GM12878 (cell line): ENCODE results near the gene PLD5. TPM values are rescaled to one million over a fixed set of nuclear protein-coding genes. Genes with fewer than 3 reads are reported as not detected.

ENCODE experiments used
- ATAC-seq: fragments of 200-7000 bp; cut with Tn5 transposase; 3 replicates; pipeline ENCODE4 v1.9.1; 2020; ENCODE audit warnings: mild to moderate bottlenecking, moderate library complexity
- BruUV-seq: library from RNA; stranded (reverse); fragments of 400-500 nt; replicated peaks from 2 replicates; lab custom pipeline; 2021; lab: Mats Ljungman, UMichigan
- CTCF ChIA-PET: fragments of 300-600 bp; sonication (Branson Sonifier 250); formaldehyde crosslinking; extraction: SDS; loops from one replicate; lab custom pipeline; 2021; ENCODE audit warnings: inconsistent platforms; lab: Yijun Ruan, JAX
- POLR2A ChIA-PET: fragments of 350-600 bp; formaldehyde crosslinking; extraction: SDS; loops from one replicate; lab custom pipeline; 2021; ENCODE audit warnings: inconsistent platforms; lab: Charles Lee
- RAD21 ChIA-PET: fragments of 300-600 bp; sonication (Branson Sonifier 250); formaldehyde crosslinking; loops from one replicate; lab custom pipeline; 2023; ENCODE audit warnings: antibody characterized with exemption; ENCODE audit not compliant: unreplicated experiment; lab: Charles Lee
- SMC1A ChIA-PET: fragments of 300-600 bp; sonication (Branson Sonifier 250); formaldehyde crosslinking; loops from one replicate; lab custom pipeline; 2023; ENCODE audit not compliant: unreplicated experiment, uncharacterized antibody; lab: Charles Lee
- DNase-seq: peaks from one replicate; pipeline ENCODE4 v3.0.0-alpha.2; 2011; ENCODE audit warnings: low read depth, low spot score
- FAIRE-seq: peaks from 3 replicates; lab custom pipeline; 2011; peaks lifted over from hg19 to GRCh38; lab: Jason Lieb, UNC
- H2AFZ ChIP-seq: 2 replicates; pipeline ENCODE4 v1.6.0; 2011; ENCODE audit warnings: low read depth, low read length, control low read depth; ENCODE audit not compliant: control insufficient read depth
- H3K27ac ChIP-seq: 2 replicates; pipeline ENCODE4 v1.5.1; 2011; ENCODE audit warnings: control low read depth; ENCODE audit not compliant: control insufficient read depth, insufficient read depth
- H3K27me3 ChIP-seq, 2 experiments: replicated peaks in 1 of 2; 2 replicates each; pipeline versions ENCODE4 v1.6.0 to v1.6.1; 2011; ENCODE audit warnings: low read length in 1 of 2; ENCODE audit not compliant: control insufficient read depth in 2 of 2, insufficient read depth in 2 of 2
- H3K36me3 ChIP-seq, 2 experiments: 2 replicates each; pipeline ENCODE4 v1.5.1; 2011; ENCODE audit warnings: low read length in 1 of 2; ENCODE audit not compliant: control insufficient read depth in 2 of 2, insufficient read depth in 2 of 2
- H3K4me1 ChIP-seq: 2 replicates; pipeline ENCODE4 v1.6.1; 2011; ENCODE audit warnings: mild to moderate bottlenecking, low read length, moderate library complexity, mixed read lengths; ENCODE audit not compliant: control insufficient read depth, insufficient read depth
- H3K4me2 ChIP-seq: 2 replicates; pipeline ENCODE4 v1.6.0; 2011; ENCODE audit warnings: control low read depth; ENCODE audit not compliant: control insufficient read depth, insufficient read depth
- H3K4me3 ChIP-seq: fragments of 200-600 bp; sonication (generic); 2 replicates; pipeline ENCODE4 v1.5.1; 2016
- H3K79me2 ChIP-seq: 2 replicates; pipeline ENCODE4 v1.6.0; 2011; ENCODE audit warnings: low read length; ENCODE audit not compliant: control insufficient read depth, insufficient read depth
- H3K9ac ChIP-seq: 2 replicates; pipeline ENCODE4 v1.8.0; 2011; ENCODE audit warnings: low read length, control low read depth, mixed read lengths; ENCODE audit not compliant: control insufficient read depth, insufficient read depth
- H3K9me3 ChIP-seq: replicated peaks from 3 replicates; pipeline ENCODE4 v1.5.1; 2011; ENCODE audit warnings: mild to moderate bottlenecking, low read length; ENCODE audit not compliant: control insufficient read depth, insufficient read depth
- H4K20me1 ChIP-seq: 2 replicates; pipeline ENCODE4 v1.6.0; 2011; ENCODE audit not compliant: control insufficient read depth, insufficient read depth
- E2F4 ChIP-seq: IDR thresholded peaks from 2 replicates; pipeline ENCODE4 v1.6.1; 2012; ENCODE audit warnings: low read depth, low read length, improper control_type of control experiment
- EP300 ChIP-seq, 2 experiments: fragments of 150-350 bp in 1 of 2; IDR thresholded peaks; 2 replicates each; pipeline ENCODE4 v1.6.1; 2011 to 2012; ENCODE audit warnings: low read depth in 2 of 2, low read length in 2 of 2, borderline replicate concordance in 1 of 2, improper control_type of control experiment in 1 of 2, inconsistent platforms in 1 of 2; ENCODE audit not compliant: control insufficient read depth in 1 of 2
- IKZF1 ChIP-seq: fragments of 450-650 bp; conservative IDR thresholded peaks from 2 replicates; pipeline ENCODE4 v1.6.1; 2017; ENCODE audit warnings: antibody characterized with exemption, mild to moderate bottlenecking
- KAT2A ChIP-seq: conservative IDR thresholded peaks from 2 replicates; pipeline ENCODE4 v1.6.1; 2011; ENCODE audit warnings: low read depth, low read length; ENCODE audit not compliant: control insufficient read depth
- MEF2B ChIP-seq: fragments of 450-650 bp; IDR thresholded peaks from 2 replicates; pipeline ENCODE4 v1.6.1; 2018; ENCODE audit warnings: mild to moderate bottlenecking, moderate library complexity; ENCODE audit not compliant: partially characterized antibody, poor library complexity, severe bottlenecking
- POLR2A ChIP-seq: IDR thresholded peaks from 2 replicates; pipeline ENCODE4 v1.6.1; 2011; ENCODE audit warnings: low read depth, mild to moderate bottlenecking, low read length
- POLR2AphosphoS5 ChIP-seq: IDR thresholded peaks from 2 replicates; pipeline ENCODE4 v1.6.1; 2011; ENCODE audit warnings: mild to moderate bottlenecking, low read length, inconsistent platforms
- RAD51 ChIP-seq: fragments of 450-650 bp; IDR thresholded peaks from 2 replicates; pipeline ENCODE4 v1.6.1; 2016; ENCODE audit warnings: moderate library complexity, mild to moderate bottlenecking, inconsistent platforms
- RELA ChIP-seq: fragments of 450-650 bp; IDR thresholded peaks from 2 replicates; pipeline ENCODE4 v1.8.0; 2014; ENCODE audit warnings: borderline replicate concordance; ENCODE audit not compliant: partially characterized antibody
- RFX5 ChIP-seq: IDR thresholded peaks from 2 replicates; pipeline ENCODE4 v1.6.1; 2011; ENCODE audit warnings: low read depth, low read length, improper control_type of control experiment
- STAT1 ChIP-seq: fragments of 450-650 bp; conservative IDR thresholded peaks from 2 replicates; pipeline ENCODE4 v1.6.1; 2014; ENCODE audit warnings: antibody characterized with exemption, mild to moderate bottlenecking
- SUPT20H ChIP-seq: IDR thresholded peaks from 2 replicates; pipeline ENCODE4 v1.6.1; 2011; ENCODE audit warnings: low read depth, mild to moderate bottlenecking, low read length, moderate library complexity, borderline replicate concordance; ENCODE audit not compliant: control insufficient read depth
- ZNF217 ChIP-seq: fragments of 450-650 bp; IDR thresholded peaks from 2 replicates; pipeline ENCODE4 v1.6.1; 2017; ENCODE audit warnings: antibody characterized with exemption, mild to moderate bottlenecking
- ZNF622 ChIP-seq: fragments of 450-650 bp; IDR thresholded peaks from 2 replicates; pipeline ENCODE4 v1.6.1; 2017; ENCODE audit warnings: mild to moderate bottlenecking, inconsistent platforms
- WGBS: methylation state at CpG from one replicate; pipeline ENCODE4 v1.1.6; 2016; ENCODE audit warnings: low lambda C conversion rate; ENCODE audit not compliant: insufficient replicate concordance, insufficient coverage; ENCODE audit errors: missing lambda C conversion rate; 5-methylcytosine and 5-hydroxymethylcytosine counted together
- in situ Hi-C: fragments of 300-500 bp; cut with MboI; formaldehyde crosslinking; loops from 9 replicates; pipeline ENCODE4 v1.14.3; 2018; ENCODE audit warnings: mixed read lengths
- intact Hi-C: fragments of 100-400 bp; cut with micrococcal nuclease; formaldehyde crosslinking; loops from one replicate; pipeline ENCODE4 v1.14.2; 2022; ENCODE audit not compliant: unreplicated experiment
- polyA plus RNA-seq, 11 experiments: library from polyadenylated mRNA; depleted of rRNA in 4 of 11; unstranded in 6 of 11; stranded (reverse) in 5 of 11; fragments of >200 nt; fragmentation: Nextera tagmentation in 4 of 11; fragmentation: Illumina TruSeq in 1 of 11; extraction: Ambion mirVana in 4 of 11; extraction: Trizol in 1 of 11; gene quantifications; 1 replicate in 1 of 11; 2 replicates in 10 of 11; pipeline versions ENCODE4 v1.2.1 to v1.2.3, GENCODE V29; 2011 to 2016; ENCODE audit warnings: inconsistent platforms in 2 of 11, missing spikeins in 2 of 11, low read depth in 1 of 11
- total RNA-seq, 4 experiments: library from RNA; depleted of rRNA in 3 of 4; stranded (reverse); fragments of >200 nt in 3 of 4; fragmentation: Illumina TruSeq in 1 of 4; extraction: Trizol in 1 of 4; gene quantifications; 2 replicates each; pipeline versions ENCODE4 v1.2.1 to v1.2.3, GENCODE V29; 2013 to 2021
- TF ChIP-seq, protein P1 (sequence below): fragments of 450-650 bp; IDR thresholded peaks from 2 replicates; pipeline ENCODE4 v1.6.1; 2017; ENCODE audit warnings: antibody characterized with exemption, mild to moderate bottlenecking, moderate library complexity
- TF ChIP-seq, protein P2 (sequence below): IDR thresholded peaks from 2 replicates; pipeline ENCODE4 v1.6.1; 2011; ENCODE audit warnings: low read depth, mild to moderate bottlenecking, low read length, moderate library complexity, borderline replicate concordance; ENCODE audit errors: extremely low read depth

PLD5 gene
- total and polyA plus RNA-seq, 10 of the 15 experiments (the other 5 are each of a cell fraction or from before 2014, with no cell fraction given): not detected

DNA sequence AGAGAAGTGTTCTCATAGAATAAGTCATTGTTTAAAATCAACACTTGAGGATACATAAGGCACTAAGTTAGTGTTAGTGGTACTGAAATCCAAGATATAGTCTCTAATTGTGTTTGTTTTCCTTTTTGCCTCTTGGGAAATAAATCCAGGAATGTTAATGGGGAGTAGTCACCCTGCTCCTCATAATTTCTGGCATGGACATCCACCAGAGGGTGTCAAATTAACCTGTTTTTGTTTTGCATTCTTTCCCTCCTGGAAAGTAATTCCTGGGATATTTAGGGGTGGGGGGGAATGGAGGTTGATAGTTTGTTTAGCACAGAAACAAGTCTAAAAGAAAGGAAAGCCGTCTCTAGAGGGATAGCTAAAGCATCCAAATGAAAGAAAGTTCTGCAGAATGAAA, 437.8 kb downstream of the PLD5 start (continued):
- TF ChIP-seq, protein P1, sequence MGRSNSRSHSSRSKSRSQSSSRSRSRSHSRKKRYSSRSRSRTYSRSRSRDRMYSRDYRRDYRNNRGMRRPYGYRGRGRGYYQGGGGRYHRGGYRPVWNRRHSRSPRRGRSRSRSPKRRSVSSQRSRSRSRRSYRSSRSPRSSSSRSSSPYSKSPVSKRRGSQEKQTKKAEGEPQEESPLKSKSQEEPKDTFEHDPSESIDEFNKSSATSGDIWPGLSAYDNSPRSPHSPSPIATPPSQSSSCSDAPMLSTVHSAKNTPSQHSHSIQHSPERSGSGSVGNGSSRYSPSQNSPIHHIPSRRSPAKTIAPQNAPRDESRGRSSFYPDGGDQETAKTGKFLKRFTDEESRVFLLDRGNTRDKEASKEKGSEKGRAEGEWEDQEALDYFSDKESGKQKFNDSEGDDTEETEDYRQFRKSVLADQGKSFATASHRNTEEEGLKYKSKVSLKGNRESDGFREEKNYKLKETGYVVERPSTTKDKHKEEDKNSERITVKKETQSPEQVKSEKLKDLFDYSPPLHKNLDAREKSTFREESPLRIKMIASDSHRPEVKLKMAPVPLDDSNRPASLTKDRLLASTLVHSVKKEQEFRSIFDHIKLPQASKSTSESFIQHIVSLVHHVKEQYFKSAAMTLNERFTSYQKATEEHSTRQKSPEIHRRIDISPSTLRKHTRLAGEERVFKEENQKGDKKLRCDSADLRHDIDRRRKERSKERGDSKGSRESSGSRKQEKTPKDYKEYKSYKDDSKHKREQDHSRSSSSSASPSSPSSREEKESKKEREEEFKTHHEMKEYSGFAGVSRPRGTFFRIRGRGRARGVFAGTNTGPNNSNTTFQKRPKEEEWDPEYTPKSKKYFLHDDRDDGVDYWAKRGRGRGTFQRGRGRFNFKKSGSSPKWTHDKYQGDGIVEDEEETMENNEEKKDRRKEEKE: no peak
- no peak for TF ChIP-seq RAD51

GRCh38 chr1:242086093-242086492, 438.4 kb downstream of the PLD5 start:
- no peak overlapping the region for H3K27ac ChIP-seq
- ChIA-PET RAD21 (no interaction called here), POLR2A (no interaction called here), CTCF (no interaction called here), SMC1A (no interaction called here)
- no peaks in the 10 kb centered on the region for H3K79me2 ChIP-seq
- no TSS peak for BruUV-seq
- H3K4me2 ChIP-seq: no peak overlapping the region
- no peaks in the 10 kb centered on the region for H4K20me1 ChIP-seq
- DNase-seq: no peak
- H3K9ac ChIP-seq: no peak overlapping the region
- H2AFZ ChIP-seq: no peak overlapping the region
- in situ Hi-C loops: no loop called here
- H3K9me3 ChIP-seq: no peaks in the 10 kb centered on the region
- H3K27me3 ChIP-seq: 0 out of 4 replicates have a peak, but pooled peaks cover 0 to 1% of the 10 kb centered on the region in 2 experiments
- H3K4me1 ChIP-seq: no peaks in the 10 kb centered on the region
- ATAC-seq: no peak
- 49% methylated on average over 3 of the region's 3 CpGs for WGBS
- TF ChIP-seq KAT2A (no peak), ZNF622 (no peak), RELA (no peak), RFX5 (no peak), POLR2AphosphoS5 (no peak), STAT1 (no peak), EP300 (IDR thresholded peaks at IDR 0.05; ENCODE audit: borderline replicate concordance in 1 of 2, control insufficient read depth in 1 of 2, low read depth in 2 of 2, low read length in 2 of 2) (no peak), POLR2A (no peak), E2F4 (no peak), SUPT20H (no peak), IKZF1 (no peak), MEF2B (no peak), ZNF217 (no peak)
- TF ChIP-seq, protein P2, sequence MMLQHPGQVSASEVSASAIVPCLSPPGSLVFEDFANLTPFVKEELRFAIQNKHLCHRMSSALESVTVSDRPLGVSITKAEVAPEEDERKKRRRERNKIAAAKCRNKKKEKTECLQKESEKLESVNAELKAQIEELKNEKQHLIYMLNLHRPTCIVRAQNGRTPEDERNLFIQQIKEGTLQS: no peak
- TF ChIP-seq, protein P1: no peak
- H3K4me3 ChIP-seq: no peak overlapping the region
- H3K36me3 ChIP-seq: no peaks in the 10 kb centered on the region
- intact Hi-C loops: no loop called here
- FAIRE-seq: no peak
